ENCODE results near the gene PMS1.
"Not testable (repeated sequence)": the region's sequence is repeated elsewhere in the genome, so short reads cannot be mapped to it uniquely, and the experiment has no call there.

PMS1 gene

GRCh38 chr2:189818249-189819038, 34.2 kb downstream of the PMS1 start:
- no peak for DNase-seq (ENCODE audit: low spot score)

GRCh38 chr2:189819297-189819704, 35.1 kb downstream of the PMS1 start:
- DNase-seq (ENCODE audit: low spot score), result no peak

GRCh38 chr2:189821953-189822748, 37.9 kb downstream of the PMS1 start:
- no peak for DNase-seq (ENCODE audit: low spot score)

DNA sequence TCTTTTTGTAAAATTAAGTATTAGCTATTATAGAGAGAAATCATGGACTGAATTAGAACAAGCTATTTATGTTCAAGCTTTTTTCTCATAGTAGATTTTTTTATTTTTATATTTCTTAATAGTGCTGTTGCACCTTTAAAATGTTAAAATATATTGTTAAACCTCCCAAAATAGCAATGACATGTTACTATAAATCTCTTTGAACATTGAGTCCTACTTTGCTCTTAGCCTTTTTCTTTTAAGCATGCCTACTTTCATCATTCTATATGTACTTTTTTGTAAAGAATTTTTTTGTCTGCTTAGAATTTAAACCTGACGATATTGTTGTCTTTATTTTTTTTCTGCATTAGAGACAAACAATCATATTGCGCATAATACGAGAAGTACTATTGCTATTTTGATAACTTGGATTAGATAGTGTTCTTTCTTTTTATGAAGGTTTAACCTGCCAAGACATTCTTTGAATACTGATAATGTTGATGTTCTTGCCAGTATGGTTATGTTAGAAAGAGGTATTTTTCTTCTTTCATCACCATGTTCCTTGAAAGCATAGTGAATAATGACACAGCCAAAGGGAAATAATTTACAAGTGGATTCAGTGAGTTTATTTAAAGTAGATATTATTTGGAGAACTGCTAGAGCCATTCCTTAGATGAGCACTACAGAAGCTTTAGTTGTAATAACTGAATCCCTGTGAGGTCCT, 40.6 kb downstream of the PMS1 start:
- DNase-seq (ENCODE audit: low spot score), result no peak

DNA sequence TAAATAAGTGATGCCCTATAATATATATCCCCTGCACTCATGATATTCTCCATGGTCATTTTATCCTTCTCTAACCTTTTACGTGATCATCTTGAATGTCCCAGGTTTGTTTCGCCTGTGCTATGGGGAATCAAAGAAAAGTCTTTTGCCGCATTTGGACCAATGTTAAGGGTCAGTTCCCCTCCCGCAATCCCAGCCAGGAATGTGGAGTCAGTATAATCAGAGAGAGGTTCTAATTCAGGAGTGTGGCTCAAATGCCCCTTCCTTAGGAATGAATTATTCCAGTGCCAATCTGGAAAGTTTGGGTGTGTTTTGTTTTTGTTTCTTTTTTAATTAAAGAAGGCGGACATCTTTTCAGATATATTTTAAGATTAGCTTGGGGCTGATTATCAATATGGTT, 41.8 kb downstream of the PMS1 start:
- DNase-seq (ENCODE audit: low spot score), result no peak

DNA sequence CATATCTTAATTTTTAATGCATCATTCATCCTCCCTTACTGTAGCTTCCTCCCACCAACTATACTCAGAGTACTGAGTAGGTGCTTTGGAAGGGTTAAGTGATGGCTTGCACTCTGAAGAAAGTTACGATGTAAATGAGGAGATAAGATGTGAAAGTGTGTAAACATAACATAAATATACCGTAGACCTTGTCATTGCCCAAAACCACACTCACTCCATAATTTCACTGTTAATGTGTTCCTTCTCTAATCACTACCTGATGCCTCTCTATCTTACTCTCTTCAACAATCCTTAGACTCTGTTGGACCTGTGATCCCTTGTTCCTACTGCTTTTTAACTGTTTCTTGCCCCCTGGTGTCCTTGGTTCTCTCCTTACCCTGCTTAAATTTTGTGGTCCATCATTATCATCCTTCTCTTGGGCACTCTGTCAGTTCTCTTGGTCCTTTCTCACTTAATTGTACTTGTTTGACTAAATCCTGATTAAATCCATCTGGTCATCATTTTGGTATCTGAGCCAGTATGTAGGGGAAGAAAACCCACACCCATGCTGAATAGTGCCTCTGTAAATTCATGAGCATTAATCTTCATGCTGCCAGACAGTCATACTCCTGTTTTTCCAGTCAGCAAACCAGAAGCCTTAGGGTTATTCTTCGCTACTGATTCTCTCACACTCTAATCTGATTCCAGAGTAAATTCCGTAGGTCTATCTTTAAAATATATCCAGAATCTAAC, 45.0 kb downstream of the PMS1 start:
- no peak for DNase-seq (ENCODE audit: low spot score)

DNA sequence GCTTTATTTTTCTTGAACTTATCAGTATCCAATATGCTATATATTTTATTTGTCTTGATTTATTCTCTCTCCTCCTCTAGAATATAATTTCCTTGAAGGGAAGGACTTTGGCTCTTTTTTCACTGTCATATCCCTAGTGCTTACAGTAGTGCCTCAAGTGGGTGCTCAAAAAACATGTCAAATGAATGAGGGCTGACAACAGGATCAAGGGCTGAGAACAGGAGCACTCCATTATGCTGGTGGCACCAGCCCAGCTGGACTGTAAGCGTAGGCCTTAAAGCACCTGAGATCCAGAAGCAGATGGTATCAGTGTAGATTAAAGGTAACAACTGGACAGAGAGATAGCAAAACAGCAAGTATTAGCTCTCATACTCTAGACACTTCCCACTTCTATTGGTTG, 46.3 kb downstream of the PMS1 start:
- DNase-seq (ENCODE audit: low spot score), result no peak

DNA sequence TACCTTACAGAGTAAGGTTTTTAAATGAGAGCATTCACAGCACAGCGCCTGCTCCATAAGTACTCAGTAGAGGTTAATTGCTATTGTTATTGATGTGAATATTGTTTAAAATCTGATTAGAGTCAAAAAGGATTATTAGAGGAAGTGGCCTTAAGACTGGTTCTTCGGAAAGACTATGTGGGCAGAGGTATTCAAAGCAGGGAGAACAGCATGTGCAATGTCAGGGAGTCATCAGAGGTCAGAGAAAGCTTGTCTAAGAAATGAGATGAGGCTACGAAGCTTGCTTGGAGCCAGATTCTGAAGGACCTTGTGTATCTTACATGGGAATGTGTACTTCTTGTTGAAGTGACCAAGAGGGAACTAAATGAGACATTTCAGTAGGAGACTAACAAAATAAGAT, 49.8 kb downstream of the PMS1 start:
- DNase-seq (ENCODE audit: low spot score), result no peak

DNA sequence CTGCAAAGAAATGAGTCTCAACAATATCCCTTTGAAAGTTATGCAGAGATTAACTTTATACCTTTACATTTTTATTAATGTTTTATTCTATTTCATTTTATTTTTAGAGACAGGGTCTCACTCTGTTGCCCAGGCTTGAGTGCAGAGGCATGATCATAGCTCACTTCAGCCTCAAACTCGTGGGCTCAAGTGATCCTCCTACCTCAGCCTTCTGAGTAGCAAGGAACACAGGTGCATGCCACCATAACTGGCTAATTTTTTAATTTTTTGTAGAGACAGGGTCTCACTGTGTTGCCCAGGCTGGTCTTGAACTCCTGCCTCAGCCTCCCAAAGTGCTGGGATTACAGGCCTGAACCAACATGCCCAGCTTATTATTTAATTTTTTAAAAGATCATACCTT, 50.4 kb downstream of the PMS1 start:
- not testable (repeated sequence) for DNase-seq (ENCODE audit: low spot score)

DNA sequence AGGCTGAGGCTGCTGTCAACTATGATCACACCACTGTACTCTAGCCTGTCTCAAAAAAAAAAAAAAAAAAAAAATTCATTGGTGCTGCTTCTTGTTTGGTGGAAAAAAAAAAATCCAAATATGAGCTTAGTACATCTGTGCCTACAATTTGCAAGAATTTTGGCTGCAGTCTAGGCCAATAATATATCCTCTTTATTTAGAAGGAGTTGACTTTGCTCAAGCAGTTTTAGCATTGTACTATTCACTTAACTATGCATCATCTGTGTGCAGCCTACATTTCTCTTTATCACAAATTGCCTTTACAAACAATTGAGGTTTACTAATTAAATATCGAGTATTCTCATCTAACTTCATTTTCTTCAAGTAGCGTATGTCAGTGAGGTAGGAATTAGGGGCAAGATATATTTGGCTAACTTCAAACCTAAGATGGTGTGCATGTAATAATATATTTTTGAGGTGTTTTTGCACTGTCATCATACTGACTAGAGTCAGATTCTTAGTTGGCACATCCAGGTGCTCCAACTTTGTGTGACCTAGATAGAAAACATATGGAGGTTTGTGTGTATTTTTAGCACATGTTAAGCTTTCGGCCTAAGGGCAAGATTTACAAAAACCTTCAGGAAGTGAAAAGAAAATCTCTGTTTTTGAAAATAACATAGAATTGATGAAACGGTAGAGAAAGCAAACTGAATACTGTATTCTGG, 51.8 kb downstream of the PMS1 start:
- DNase-seq (ENCODE audit: low spot score), result no peak

DNA sequence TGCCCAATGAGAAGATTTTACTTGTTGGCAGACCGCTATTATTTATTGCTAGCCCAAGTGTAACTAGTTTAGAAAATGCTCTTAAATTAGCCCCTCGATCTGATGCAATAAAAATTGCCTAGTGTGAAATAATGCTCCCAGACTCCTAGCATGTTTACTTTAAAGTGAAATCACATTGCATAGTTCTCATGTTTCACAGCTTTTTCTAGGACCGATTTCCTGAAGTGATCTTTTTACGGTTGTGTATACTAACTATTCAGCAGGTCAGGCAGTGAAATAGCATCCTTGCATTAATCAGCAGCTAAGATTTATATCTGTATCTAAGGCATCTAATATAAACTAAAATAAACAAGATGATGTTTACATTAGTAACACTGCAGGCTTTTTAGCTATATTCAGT, 52.4 kb downstream of the PMS1 start:
- peak; percentile 23 for DNase-seq (ENCODE audit: low spot score)

- DNase-seq (ENCODE audit: low spot score), result no peak
Measured at GRCh38 chr2:189837326-189837725, 53.1 kb downstream of the PMS1 start.

GRCh38 chr2:189841019-189841418, 56.8 kb downstream of the PMS1 start:
- no peak for DNase-seq (ENCODE audit: low spot score)

- no peak for DNase-seq (ENCODE audit: low spot score)
Measured at GRCh38 chr2:189848276-189848675, 64.0 kb downstream of the PMS1 start.

- no peak for DNase-seq (ENCODE audit: low spot score)
Measured at GRCh38 chr2:189849550-189849949, 65.3 kb downstream of the PMS1 start.

DNA sequence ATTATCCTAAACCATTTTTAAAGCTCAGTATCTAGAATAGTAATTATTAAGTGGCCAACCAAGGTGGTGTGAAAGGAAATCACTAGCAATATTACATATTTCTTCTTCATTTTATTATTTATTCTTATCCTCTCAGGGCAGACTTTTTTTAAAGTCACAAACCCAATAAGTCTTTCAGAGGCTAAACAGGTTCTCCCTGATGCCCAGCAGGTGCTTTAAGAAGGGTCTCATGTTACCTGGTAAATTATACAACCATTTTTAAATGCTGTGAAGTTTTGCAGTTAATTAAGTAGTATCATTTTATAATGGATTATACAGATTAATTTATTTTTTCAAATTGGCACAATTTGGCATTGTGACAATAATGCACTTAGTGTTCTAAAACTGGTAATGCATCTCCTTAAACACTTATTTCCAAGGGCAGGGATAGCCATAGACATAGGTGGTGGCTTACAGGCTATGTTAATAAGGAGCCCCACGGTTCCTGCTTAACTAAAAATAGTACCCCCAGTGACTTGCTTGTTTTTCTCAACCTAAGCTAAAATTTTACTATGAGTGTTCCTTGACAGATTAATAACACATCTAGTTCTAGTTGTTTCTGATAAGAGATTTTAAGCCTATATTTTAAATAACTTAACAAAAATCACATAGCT, 67.0 kb downstream of the PMS1 start:
- no peak for DNase-seq (ENCODE audit: low spot score)

DNA sequence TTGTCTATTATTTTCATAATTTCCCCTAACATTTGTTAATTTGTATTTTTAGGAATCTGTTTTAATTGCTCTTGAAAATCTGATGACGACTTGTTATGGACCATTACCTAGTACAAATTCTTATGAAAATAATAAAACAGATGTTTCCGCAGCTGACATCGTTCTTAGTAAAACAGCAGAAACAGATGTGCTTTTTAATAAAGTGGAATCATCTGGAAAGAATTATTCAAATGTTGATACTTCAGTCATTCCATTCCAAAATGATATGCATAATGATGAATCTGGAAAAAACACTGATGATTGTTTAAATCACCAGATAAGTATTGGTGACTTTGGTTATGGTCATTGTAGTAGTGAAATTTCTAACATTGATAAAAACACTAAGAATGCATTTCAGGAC, 69.9 kb downstream of the PMS1 start:
- DNase-seq (ENCODE audit: low spot score), result no peak

DNA sequence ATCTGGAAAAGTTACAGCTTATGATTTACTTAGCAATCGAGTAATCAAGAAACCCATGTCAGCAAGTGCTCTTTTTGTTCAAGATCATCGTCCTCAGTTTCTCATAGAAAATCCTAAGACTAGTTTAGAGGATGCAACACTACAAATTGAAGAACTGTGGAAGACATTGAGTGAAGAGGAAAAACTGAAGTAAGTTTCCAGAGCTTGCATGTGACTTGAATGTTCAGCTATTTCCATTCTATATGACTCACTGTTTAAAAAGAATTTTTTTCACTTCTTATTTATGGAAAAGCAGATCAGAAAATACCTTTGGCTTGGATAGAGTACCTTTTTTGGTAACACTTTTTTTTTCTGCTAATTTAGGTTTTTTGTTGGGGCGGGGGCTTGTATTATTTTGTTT, 70.7 kb downstream of the PMS1 start:
- DNase-seq (ENCODE audit: low spot score), result no peak

- no peak for DNase-seq (ENCODE audit: low spot score)
Measured at GRCh38 chr2:189858291-189858690, 74.0 kb downstream of the PMS1 start.

DNA sequence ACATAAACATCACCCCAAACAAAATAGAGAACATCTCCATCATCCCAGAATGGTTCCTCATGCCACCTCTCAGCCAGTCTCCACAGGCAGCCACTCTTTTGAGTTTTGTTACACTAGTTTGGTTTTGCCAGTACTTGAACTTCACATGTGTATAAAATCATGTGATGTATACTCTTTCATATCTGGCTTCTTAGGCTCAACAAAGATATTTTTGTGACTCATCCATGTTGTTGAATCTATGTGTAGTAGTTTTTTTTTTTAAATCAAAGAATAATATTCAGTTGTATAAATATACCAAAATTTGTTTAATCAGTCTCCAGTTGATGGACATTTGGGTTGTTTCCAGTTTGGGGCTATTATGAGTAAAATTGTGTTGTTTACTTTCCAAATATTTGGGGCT, 75.9 kb downstream of the PMS1 start:
- DNase-seq (ENCODE audit: low spot score), result no peak

DNA sequence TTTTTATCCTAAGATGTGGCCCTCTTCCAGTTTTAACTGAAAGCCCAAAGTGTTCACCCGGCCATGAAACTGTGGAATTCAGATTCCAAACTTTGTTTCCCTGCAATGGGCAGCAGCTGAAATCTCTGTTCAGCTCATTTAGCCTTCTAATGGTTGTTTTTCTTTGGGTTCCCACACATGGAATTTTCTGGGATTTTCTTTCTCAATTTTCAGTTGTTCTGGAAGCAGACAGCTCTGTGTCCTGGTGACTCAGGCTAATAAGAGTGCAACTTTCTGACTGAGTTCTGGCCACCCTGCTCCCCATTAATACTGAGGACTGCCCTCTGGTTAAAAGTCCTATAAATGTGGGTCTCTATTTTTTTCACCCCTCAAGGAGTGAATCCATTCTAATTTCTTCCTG, 78.5 kb downstream of the PMS1 start:
- no peak for DNase-seq (ENCODE audit: low spot score)
